ENCODE results near the gene CHL1. TPM values are rescaled to one million over a fixed set of nuclear protein-coding genes. Genes with fewer than 3 reads are reported as not detected.

CHL1 gene
- polyA plus RNA-seq (2012; ENCODE audit: low read depth, missing spikeins) = 0.46 TPM

- no peak for FAIRE-seq
- TF ChIP-seq PAX5 (IDR thresholded peaks at IDR 0.05; ENCODE audit: insufficient read depth, low read length, severe bottlenecking) = no peak
- DNase-seq (ENCODE audit: insufficient read length, low spot score) = peak; percentile 23
These were observed at the start of gene CHL1 for GRCh38 chr3:196311-197148. Gene CHL1 (plus strand): TSS chr3:196763. CDS start chr3:319777, 123,014 bp downstream.

GRCh38 chr3:151614-152189 is 44.9 kb upstream of the CHL1 start:
- no peak for TF ChIP-seq SPI1 (IDR thresholded peaks at IDR 0.05; ENCODE audit: low read depth, low read length)
- TF ChIP-seq TAF1 (IDR thresholded peaks at IDR 0.05; ENCODE audit: low read depth, low read length) = no peak
- TF ChIP-seq POLR2AphosphoS5 (IDR thresholded peaks at IDR 0.05; ENCODE audit: low read depth, low read length) = no peak
- no peak for TF ChIP-seq PAX5 (IDR thresholded peaks at IDR 0.05; ENCODE audit: insufficient read depth, low read length, severe bottlenecking)
- TF ChIP-seq POLR2A (IDR thresholded peaks at IDR 0.05; ENCODE audit: low read depth, low read length) = no peak
- no peak for TF ChIP-seq POU2F2 (IDR thresholded peaks at IDR 0.05; ENCODE audit: low read depth, low read length)
- DNase-seq (ENCODE audit: insufficient read length, low spot score) (no peak), FAIRE-seq (peak; percentile 52)

- DNase-seq (ENCODE audit: insufficient read length, low spot score) (no peak), FAIRE-seq (no peak)
- TF ChIP-seq SPI1 (IDR thresholded peaks at IDR 0.05; ENCODE audit: low read depth, low read length) (no peak), POLR2AphosphoS5 (IDR thresholded peaks at IDR 0.05; ENCODE audit: low read depth, low read length) (no peak), POU2F2 (IDR thresholded peaks at IDR 0.05; ENCODE audit: low read depth, low read length) (no peak), TAF1 (IDR thresholded peaks at IDR 0.05; ENCODE audit: low read depth, low read length) (no peak), PAX5 (IDR thresholded peaks at IDR 0.05; ENCODE audit: insufficient read depth, low read length, severe bottlenecking) (no peak), POLR2A (IDR thresholded peaks at IDR 0.05; ENCODE audit: low read depth, low read length) (no peak)
These were observed 36.6 kb upstream of the CHL1 start for GRCh38 chr3:159974-160373.

GRCh38 chr3:166071-166470 is 30.5 kb upstream of the CHL1 start:
- TF ChIP-seq POLR2A (IDR thresholded peaks at IDR 0.05; ENCODE audit: low read depth, low read length) = no peak
- no peak for TF ChIP-seq TAF1 (IDR thresholded peaks at IDR 0.05; ENCODE audit: low read depth, low read length)
- TF ChIP-seq PAX5 (IDR thresholded peaks at IDR 0.05; ENCODE audit: insufficient read depth, low read length, severe bottlenecking) = no peak
- no peak for TF ChIP-seq SPI1 (IDR thresholded peaks at IDR 0.05; ENCODE audit: low read depth, low read length)
- no peak for TF ChIP-seq POLR2AphosphoS5 (IDR thresholded peaks at IDR 0.05; ENCODE audit: low read depth, low read length)
- TF ChIP-seq POU2F2 (IDR thresholded peaks at IDR 0.05; ENCODE audit: low read depth, low read length) = no peak
- DNase-seq (ENCODE audit: insufficient read length, low spot score) = no peak
- no peak for FAIRE-seq

GRCh38 chr3:166799-167198 is 29.8 kb upstream of the CHL1 start:
- FAIRE-seq (no peak), DNase-seq (ENCODE audit: insufficient read length, low spot score) (no peak)
- TF ChIP-seq PAX5 (IDR thresholded peaks at IDR 0.05; ENCODE audit: insufficient read depth, low read length, severe bottlenecking) (no peak), POLR2AphosphoS5 (IDR thresholded peaks at IDR 0.05; ENCODE audit: low read depth, low read length) (no peak), TAF1 (IDR thresholded peaks at IDR 0.05; ENCODE audit: low read depth, low read length) (no peak), SPI1 (IDR thresholded peaks at IDR 0.05; ENCODE audit: low read depth, low read length) (no peak), POU2F2 (IDR thresholded peaks at IDR 0.05; ENCODE audit: low read depth, low read length) (no peak), POLR2A (IDR thresholded peaks at IDR 0.05; ENCODE audit: low read depth, low read length) (no peak)

GRCh38 chr3:173886-174285 is 22.7 kb upstream of the CHL1 start:
- FAIRE-seq (no peak), DNase-seq (ENCODE audit: insufficient read length, low spot score) (no peak)
- TF ChIP-seq POLR2A (IDR thresholded peaks at IDR 0.05; ENCODE audit: low read depth, low read length) (no peak), POLR2AphosphoS5 (IDR thresholded peaks at IDR 0.05; ENCODE audit: low read depth, low read length) (no peak), SPI1 (IDR thresholded peaks at IDR 0.05; ENCODE audit: low read depth, low read length) (no peak), POU2F2 (IDR thresholded peaks at IDR 0.05; ENCODE audit: low read depth, low read length) (no peak), TAF1 (IDR thresholded peaks at IDR 0.05; ENCODE audit: low read depth, low read length) (no peak), PAX5 (IDR thresholded peaks at IDR 0.05; ENCODE audit: insufficient read depth, low read length, severe bottlenecking) (no peak)

- TF ChIP-seq PAX5 (IDR thresholded peaks at IDR 0.05; ENCODE audit: insufficient read depth, low read length, severe bottlenecking) (no peak), SPI1 (IDR thresholded peaks at IDR 0.05; ENCODE audit: low read depth, low read length) (no peak), POLR2AphosphoS5 (IDR thresholded peaks at IDR 0.05; ENCODE audit: low read depth, low read length) (no peak), POU2F2 (IDR thresholded peaks at IDR 0.05; ENCODE audit: low read depth, low read length) (no peak), POLR2A (IDR thresholded peaks at IDR 0.05; ENCODE audit: low read depth, low read length) (no peak), TAF1 (IDR thresholded peaks at IDR 0.05; ENCODE audit: low read depth, low read length) (no peak)
- FAIRE-seq (no peak), DNase-seq (ENCODE audit: insufficient read length, low spot score) (no peak)
These were observed 11.6 kb upstream of the CHL1 start for GRCh38 chr3:184976-185375.

GRCh38 chr3:192215-192929 is 4.2 kb upstream of the CHL1 start:
- DNase-seq (ENCODE audit: insufficient read length, low spot score) (no peak), FAIRE-seq (no peak)
- TF ChIP-seq SPI1 (IDR thresholded peaks at IDR 0.05; ENCODE audit: low read depth, low read length) (no peak), POLR2AphosphoS5 (IDR thresholded peaks at IDR 0.05; ENCODE audit: low read depth, low read length) (no peak), TAF1 (IDR thresholded peaks at IDR 0.05; ENCODE audit: low read depth, low read length) (no peak), POU2F2 (IDR thresholded peaks at IDR 0.05; ENCODE audit: low read depth, low read length) (no peak), POLR2A (IDR thresholded peaks at IDR 0.05; ENCODE audit: low read depth, low read length) (no peak), PAX5 (IDR thresholded peaks at IDR 0.05; ENCODE audit: insufficient read depth, low read length, severe bottlenecking) (no peak)

GRCh38 chr3:194001-194400 is 2.6 kb upstream of the CHL1 start:
- DNase-seq (ENCODE audit: insufficient read length, low spot score) (no peak), FAIRE-seq (no peak)
- TF ChIP-seq PAX5 (IDR thresholded peaks at IDR 0.05; ENCODE audit: insufficient read depth, low read length, severe bottlenecking) (no peak), TAF1 (IDR thresholded peaks at IDR 0.05; ENCODE audit: low read depth, low read length) (no peak), POLR2AphosphoS5 (IDR thresholded peaks at IDR 0.05; ENCODE audit: low read depth, low read length) (no peak), POLR2A (IDR thresholded peaks at IDR 0.05; ENCODE audit: low read depth, low read length) (no peak), POU2F2 (IDR thresholded peaks at IDR 0.05; ENCODE audit: low read depth, low read length) (no peak), SPI1 (IDR thresholded peaks at IDR 0.05; ENCODE audit: low read depth, low read length) (no peak)

All from GM12891 (cell line).